Stomach (tissue), 9 donors: ENCODE measurements around the gene DGKQ. TPM values are rescaled to one million over a fixed set of nuclear protein-coding genes. Genes with fewer than 3 reads are reported as not detected.

Experiments used
- DNase-seq, 2 donors: peaks; one replicate each; pipeline versions ENCODE4 v3.0.0 to v3.0.0-alpha.2; 2013 to 2019
- H3K27ac ChIP-seq, 5 donors: fragments of 200-600 bp in 4 of 5; sonication (generic) in 4 of 5; one replicate each; pipeline ENCODE4 v1.5.1; 2013 to 2019; ENCODE audit warnings: mild to moderate bottlenecking in 1 of 5, moderate library complexity in 1 of 5
- H3K27me3 ChIP-seq, 3 donors: fragments of 200-600 bp; sonication (generic); one replicate each; pipeline ENCODE4 v1.5.1; 2017 to 2019; ENCODE audit warnings: mixed run types in 1 of 3
- H3K36me3 ChIP-seq, 4 donors: fragments of 200-600 bp; sonication (generic); 1 replicate in 3 of 4; 2 replicates in 1 of 4; pipeline ENCODE4 v1.5.1; 2016 to 2019
- H3K4me1 ChIP-seq, 4 donors: fragments of 200-600 bp; sonication (generic); one replicate each; pipeline ENCODE4 v1.5.1; 2016 to 2019
- H3K4me3 ChIP-seq, 4 donors: fragments of 200-600 bp; sonication (generic) in 3 of 4; one replicate each; pipeline ENCODE4 v1.5.1; 2016 to 2019; ENCODE audit warnings: mild to moderate bottlenecking in 1 of 4
- H3K9me3 ChIP-seq, 4 donors: fragments of 200-600 bp; sonication (generic); one replicate each; pipeline ENCODE4 v1.5.1; 2016 to 2019
- CTCF ChIP-seq, 7 experiments: fragments of 450-650 bp in 4 of 7; fragments of 200-600 bp in 3 of 7; sonication (generic) in 3 of 7; IDR thresholded peaks; one replicate each; pipeline ENCODE4 v1.5.1; 2016 to 2019; ENCODE audit warnings: antibody characterized with exemption in 7 of 7, control low read depth in 2 of 7, mild to moderate bottlenecking in 1 of 7
- EP300 ChIP-seq: sonication (generic); formaldehyde crosslinking; IDR thresholded peaks from one replicate; pipeline ENCODE4 v1.6.1; 2017; ENCODE audit warnings: antibody characterized with exemption
- POLR2A ChIP-seq, 4 donors: fragments of 450-650 bp; IDR thresholded peaks; one replicate each; pipeline ENCODE4 v1.6.1; 2016; ENCODE audit warnings: antibody characterized with exemption in 4 of 4, control low read depth in 2 of 4, mild to moderate bottlenecking in 1 of 4, moderate library complexity in 1 of 4
- POLR2AphosphoS5 ChIP-seq, 3 donors: sonication (generic); formaldehyde crosslinking; IDR thresholded peaks; one replicate each; pipeline ENCODE4 v1.6.1; 2016; ENCODE audit warnings: antibody characterized with exemption in 3 of 3
- WGBS, 5 donors: extraction: QIAGEN DNeasy Blood & Tissue Kit in 3 of 5; methylation state at CpG; one replicate each; pipeline versions ENCODE4 v1.1.5 to v1.1.7; 2013 to 2018; 5-methylcytosine and 5-hydroxymethylcytosine counted together
- intact Hi-C: fragments of 100-400 bp; cut with DNase I; formaldehyde crosslinking; loops from one replicate; pipeline ENCODE4 v1.15.1; 2023; ENCODE audit warnings: low total_unique reads
- polyA plus RNA-seq, 3 donors: library from polyadenylated mRNA; stranded (reverse); fragments of 200-250 nt; gene quantifications; one replicate each; pipeline ENCODE4 v1.2.3, GENCODE V29; 2013
- total RNA-seq, 5 donors: library from RNA; depleted of rRNA; stranded (reverse); fragments of >200 nt; gene quantifications; one replicate each; pipeline versions ENCODE4 v1.1.0 to v1.2.3, GENCODE V29; 2014 to 2016
- donor health status: healthy with polysubstance abuse.
- donor health status: Bipolar disorder and iron deficiency.
- donor health status: healthy.

Gene DGKQ
- total and polyA plus RNA-seq, 8 donors, result 3.8 to 176 (median 7.3) TPM

- intact Hi-C loops, result loop anchor here (5.0 kb wide), 1 partner anchor 36 kb away; no protein-coding TSS in a partner anchor
- Histone ChIP-seq H3K27ac (peak overlapping the region in 3 of 5 donors; percentile 43 to 76 (median 58)), H3K36me3 (no peaks in the 10 kb centered on the region), H3K4me3 (peak overlapping the region; percentile 75 to 98 (median 78)), H3K27me3 (peaks cover 0 to 13% (median 0%) of the 10 kb centered on the region in 3 donors), H3K4me1 (peaks cover 35 to 55% (median 47%) of the 10 kb centered on the region in 4 donors), H3K9me3 (no peaks in the 10 kb centered on the region)
- no peak for TF ChIP-seq POLR2AphosphoS5 (IDR thresholded peaks at IDR 0.05)
- TF ChIP-seq CTCF (IDR thresholded peaks at IDR 0.05), result no peak
- TF ChIP-seq EP300, result no peak
- no peak for TF ChIP-seq POLR2A (IDR thresholded peaks at IDR 0.05)
- DNase-seq, result peak; percentile 39 to 64
- WGBS, 5 donors, result 0 to 2% (median 1%) methylated on average over 10 to 65 of the region's 65 CpGs
These were observed 531 bp downstream of the DGKQ start for GRCh38 chr4:972651-973424.

GRCh38 chr4:971666-972500 is 1.5 kb downstream of the DGKQ start:
- Histone ChIP-seq H3K27me3 (peaks cover 0 to 16% (median 0%) of the 10 kb centered on the region in 3 donors), H3K36me3 (peaks cover 0 to 6% (median 5%) of the 10 kb centered on the region in 4 donors), H3K9me3 (no peaks in the 10 kb centered on the region), H3K27ac (peak overlapping the region in 1 of 5 donors; percentile 58), H3K4me3 (peak overlapping the region; percentile 75 to 98 (median 78)), H3K4me1 (peaks cover 39 to 59% (median 53%) of the 10 kb centered on the region in 4 donors)
- intact Hi-C loops, result loop anchor here (5.0 kb wide), 1 partner anchor 35 kb away; no protein-coding TSS in a partner anchor
- TF ChIP-seq EP300, result no peak
- TF ChIP-seq POLR2A (IDR thresholded peaks at IDR 0.05), result no peak
- TF ChIP-seq POLR2AphosphoS5 (IDR thresholded peaks at IDR 0.05), result no peak
- TF ChIP-seq CTCF (IDR thresholded peaks at IDR 0.05), result no peak
- peak in 1 of 2 donors; percentile 74 for DNase-seq
- WGBS, 5 donors, result 32 to 52% (median 41%) methylated on average over 9 to 24 of the region's 24 CpGs

- no peak overlapping the region for H3K4me3 ChIP-seq
- no peak overlapping the region for H3K27ac ChIP-seq
- TF ChIP-seq POLR2A (IDR thresholded peaks at IDR 0.05) (no peak), POLR2AphosphoS5 (IDR thresholded peaks at IDR 0.05) (no peak), CTCF (IDR thresholded peaks at IDR 0.05) (no peak), EP300 (no peak)
- H3K9me3 ChIP-seq, result no peaks in the 10 kb centered on the region
- no peak for DNase-seq
- peaks cover 0 to 16% (median 0%) of the 10 kb centered on the region in 3 donors for H3K27me3 ChIP-seq
- peaks cover 7 to 15% (median 14%) of the 10 kb centered on the region in 4 donors for H3K36me3 ChIP-seq
- intact Hi-C loops, result loop anchor here (5.0 kb wide), 1 partner anchor 34 kb away; no protein-coding TSS in a partner anchor
- WGBS, 5 donors, result 73 to 85% (median 81%) methylated on average over 16 to 17 of the region's 17 CpGs
- peaks cover 39 to 59% (median 53%) of the 10 kb centered on the region in 4 donors for H3K4me1 ChIP-seq
These were observed 2.4 kb downstream of the DGKQ start for GRCh38 chr4:970854-971520.
